GM23248 (cell line): ENCODE measurements around the gene CENATAC. TPM values are rescaled to one million over a fixed set of nuclear protein-coding genes. Genes with fewer than 3 reads are reported as not detected.

ENCODE experiments used
- DNase-seq: peaks from one replicate; pipeline ENCODE4 v3.0.0-alpha.2; 2015
- H2AFZ ChIP-seq: fragments of 200-600 bp; sonication (generic); 2 replicates; pipeline ENCODE4 v1.6.1; 2016; ENCODE audit warnings: antibody characterized with exemption
- H3F3A ChIP-seq: fragments of 200-600 bp; sonication (generic); 2 replicates; pipeline ENCODE4 v1.6.1; 2016; ENCODE audit warnings: mild to moderate bottlenecking, antibody characterized with exemption, mixed run types; ENCODE audit not compliant: insufficient read depth
- H3K27ac ChIP-seq: fragments of 200-600 bp; sonication (generic); 2 replicates; pipeline ENCODE4 v1.5.1; 2016; ENCODE audit warnings: mild to moderate bottlenecking
- H3K27me3 ChIP-seq: fragments of 200-600 bp; sonication (generic); replicated peaks from 2 replicates; pipeline ENCODE4 v1.6.1; 2016; ENCODE audit warnings: mild to moderate bottlenecking; ENCODE audit not compliant: insufficient read depth
- H3K36me3 ChIP-seq: fragments of 200-600 bp; sonication (generic); 2 replicates; pipeline ENCODE4 v1.6.1; 2016; ENCODE audit warnings: low read depth, mild to moderate bottlenecking
- H3K4me1 ChIP-seq: fragments of 200-600 bp; sonication (generic); 2 replicates; pipeline ENCODE4 v1.6.1; 2016; ENCODE audit warnings: mild to moderate bottlenecking; ENCODE audit not compliant: insufficient read depth
- H3K4me2 ChIP-seq: fragments of 200-600 bp; sonication (generic); one replicate; pipeline ENCODE4 v1.6.1; 2016; ENCODE audit warnings: mild to moderate bottlenecking; ENCODE audit not compliant: unreplicated experiment
- H3K4me3 ChIP-seq: fragments of 200-600 bp; sonication (generic); 2 replicates; pipeline ENCODE4 v1.5.1; 2016; ENCODE audit warnings: mild to moderate bottlenecking
- H3K79me2 ChIP-seq: fragments of 200-600 bp; sonication (generic); 2 replicates; pipeline ENCODE4 v1.6.1; 2016; ENCODE audit warnings: mild to moderate bottlenecking; ENCODE audit not compliant: insufficient read depth
- H3K9ac ChIP-seq: fragments of 200-600 bp; sonication (generic); 2 replicates; pipeline ENCODE4 v1.6.1; 2016; ENCODE audit warnings: mild to moderate bottlenecking
- H3K9me2 ChIP-seq: fragments of 200-600 bp; sonication (generic); 2 replicates; pipeline ENCODE4 v1.6.1; 2016; ENCODE audit warnings: mixed run types, mild to moderate bottlenecking, moderate library complexity; ENCODE audit not compliant: insufficient read depth
- H3K9me3 ChIP-seq: fragments of 200-600 bp; sonication (generic); one replicate; pipeline ENCODE4 v1.6.1; 2017; ENCODE audit warnings: low read depth
- H4K20me1 ChIP-seq: fragments of 200-600 bp; sonication (generic); 2 replicates; pipeline ENCODE4 v1.6.0; 2016; ENCODE audit not compliant: insufficient read depth
- EZH2 ChIP-seq: fragments of 200-600 bp; sonication (generic); IDR thresholded peaks from 2 replicates; pipeline ENCODE4 v1.6.1; 2018; ENCODE audit warnings: antibody characterized with exemption, mild to moderate bottlenecking; ENCODE audit not compliant: insufficient read depth, poor library complexity, severe bottlenecking
- EZH2phosphoT487 ChIP-seq: fragments of 200-600 bp; sonication (generic); IDR thresholded peaks from 2 replicates; pipeline ENCODE4 v1.6.1; 2018; ENCODE audit warnings: antibody characterized with exemption, moderate library complexity, mild to moderate bottlenecking, low read depth; ENCODE audit not compliant: insufficient read depth
- WGBS, 2 experiments: methylation state at CpG; one replicate each; pipeline ENCODE4 v1.1.6; 2015 to 2017; ENCODE audit warnings: low lambda C conversion rate in 2 of 2, low coverage in 1 of 2; ENCODE audit errors: missing lambda C conversion rate in 2 of 2; 5-methylcytosine and 5-hydroxymethylcytosine counted together
- in situ Hi-C: fragments of 300-500 bp; cut with MboI; formaldehyde crosslinking; loops from 2 replicates; pipeline ENCODE4 v1.15.0; 2020
- polyA plus RNA-seq: library from polyadenylated mRNA; unstranded; fragments of >200 nt; fragmentation: Nextera tagmentation; extraction: Ambion mirVana; gene quantifications from 2 replicates; pipeline ENCODE4 v1.2.1, GENCODE V29; 2016
- total RNA-seq: library from RNA; depleted of rRNA; stranded (reverse); fragments of >200 nt; shearing (Covaris generic); gene quantifications from 2 replicates; pipeline ENCODE4 v1.2.3, GENCODE V29; 2014

CENATAC gene
- total and polyA plus RNA-seq, 2 experiments from 2014 or later: 13.1 to 15.3 TPM

DNA sequence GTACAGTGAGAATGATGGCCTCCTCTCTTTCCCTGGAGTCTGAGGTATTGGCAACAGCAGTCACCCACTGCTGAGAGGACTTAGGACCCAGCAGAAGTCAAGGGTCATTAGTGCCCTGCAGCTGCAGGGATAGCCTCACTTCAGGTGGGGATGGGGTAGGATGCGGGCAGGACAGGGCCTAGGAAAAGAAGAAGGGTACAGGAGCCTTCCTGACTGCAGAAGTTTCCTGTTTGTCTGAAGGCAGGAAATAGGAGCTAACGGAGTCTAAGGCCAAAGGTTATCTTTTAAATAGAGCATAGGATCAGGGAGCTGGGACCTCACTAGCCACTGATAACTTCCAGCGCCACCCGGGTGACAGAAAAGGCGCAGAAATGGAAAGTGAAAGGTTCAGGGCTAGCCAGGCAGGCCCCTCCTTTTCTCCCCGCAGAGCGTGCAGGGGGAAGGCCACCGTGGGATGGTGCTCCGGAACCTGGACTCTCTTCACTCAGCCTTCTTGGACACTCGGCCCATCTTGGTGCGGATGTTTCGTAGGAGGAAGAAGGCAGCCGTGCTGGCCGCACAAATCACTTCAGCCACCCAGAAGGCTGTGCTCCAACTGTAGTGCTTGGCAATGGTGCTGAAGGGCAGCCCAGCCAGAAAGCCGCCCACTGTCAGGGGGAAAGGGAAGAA is 26.6 kb downstream of the CENATAC start:
- Histone ChIP-seq H3K4me1 (peaks cover 12% of the 10 kb centered on the region; the same call in 1 of the 2 replicates), H3K9me2 (no peaks in the 10 kb centered on the region), H3K27ac (no peak overlapping the region), H3K4me2 (no peak overlapping the region), H3K36me3 (peaks cover 15% of the 10 kb centered on the region), H3K79me2 (peaks cover 40% of the 10 kb centered on the region), H4K20me1 (no peaks in the 10 kb centered on the region), H3F3A (peaks cover 4% of the 10 kb centered on the region; the same call in 1 of the 2 replicates), H3K4me3 (no peak overlapping the region), H3K27me3 (no peaks in the 10 kb centered on the region), H3K9me3 (no peaks in the 10 kb centered on the region), H3K9ac (no peak overlapping the region), H2AFZ (no peak overlapping the region)
- 74 to 76% methylated on average over 14 to 15 of the region's 15 CpGs for WGBS, 2 experiments
- in situ Hi-C loops: no loop called here
- DNase-seq: no peak
- TF ChIP-seq EZH2phosphoT487 (no peak), EZH2 (no peak)

DNA sequence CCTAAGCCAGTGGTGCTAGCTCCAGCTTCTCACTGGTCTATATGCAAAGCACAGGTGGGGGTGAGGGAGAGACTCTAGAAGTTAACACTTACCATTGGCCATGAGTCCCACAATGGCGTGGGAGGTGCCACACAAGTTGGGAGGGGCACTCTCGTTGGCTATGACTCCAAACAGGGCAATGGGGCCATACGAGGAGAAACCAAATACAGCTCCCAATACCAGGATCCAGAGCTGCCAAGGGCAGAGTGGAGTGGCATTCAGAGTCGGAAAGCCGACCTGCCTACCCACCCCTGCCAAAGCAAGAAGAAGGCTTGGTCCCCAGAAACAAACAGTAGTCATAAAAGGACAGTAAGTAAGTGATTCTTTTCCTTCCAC is 27.1 kb downstream of the CENATAC start:
- Histone ChIP-seq H4K20me1 (no peaks in the 10 kb centered on the region), H3K9me3 (no peaks in the 10 kb centered on the region), H3K4me2 (no peak overlapping the region), H3K4me1 (peaks cover 7% of the 10 kb centered on the region; the same call in 1 of the 2 replicates), H3K27ac (no peak overlapping the region), H3K4me3 (no peak overlapping the region), H2AFZ (no peak overlapping the region), H3K36me3 (peaks cover 15% of the 10 kb centered on the region), H3K79me2 (peaks cover 34% of the 10 kb centered on the region), H3K9ac (no peak overlapping the region), H3K27me3 (no peaks in the 10 kb centered on the region), H3F3A (peaks cover 4% of the 10 kb centered on the region; the same call in 1 of the 2 replicates), H3K9me2 (no peaks in the 10 kb centered on the region)
- no peak for DNase-seq
- in situ Hi-C loops: no loop called here
- WGBS, 2 experiments: 67 to 73% methylated on average over 5 of the region's 5 CpGs
- TF ChIP-seq EZH2 (no peak), EZH2phosphoT487 (no peak)

- 86 to 88% methylated on average over 5 of the region's 5 CpGs for WGBS, 2 experiments
Observed at GRCh38 chr11:119025541-119025940, 27.6 kb downstream of the CENATAC start.

DNA sequence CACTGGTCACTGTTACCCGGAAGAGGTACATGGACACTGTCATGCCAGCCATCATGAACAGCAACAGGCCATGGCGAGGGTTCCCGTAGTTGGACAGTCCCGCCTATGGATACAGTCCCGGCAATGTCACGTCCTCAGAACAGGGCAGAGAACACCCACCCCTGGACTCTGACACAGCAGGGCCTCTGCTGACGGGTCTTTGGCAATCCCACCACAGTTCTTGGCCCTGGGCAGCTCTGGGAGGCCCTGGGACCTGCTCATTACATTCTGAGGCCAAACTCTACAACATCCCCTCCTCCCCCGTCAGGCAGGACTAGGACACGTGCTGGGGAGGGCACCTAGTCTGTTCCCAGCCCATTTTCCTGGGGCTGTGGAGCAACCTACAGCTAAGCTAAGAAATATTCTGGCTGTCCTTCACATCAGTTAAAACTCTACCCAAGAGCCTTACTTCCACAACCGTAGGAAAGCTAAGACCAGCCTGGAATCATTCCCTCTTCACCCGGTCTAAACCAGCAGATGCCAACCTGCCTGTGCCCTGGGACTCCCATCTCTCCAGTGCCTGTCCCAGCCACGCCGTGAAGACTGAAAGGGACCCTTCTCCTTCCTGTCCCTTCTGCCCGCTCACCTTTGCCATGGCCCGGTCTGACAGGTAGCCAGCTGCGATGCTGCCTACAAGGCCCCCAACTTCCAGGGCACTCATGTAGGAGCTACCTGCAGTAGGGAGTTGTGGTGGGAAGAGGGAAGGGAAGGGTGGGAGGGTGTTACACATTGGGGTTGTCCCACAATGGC is 28.2 kb downstream of the CENATAC start:
- 89 to 90% methylated on average over 16 of the region's 16 CpGs for WGBS, 2 experiments
- no peak overlapping the region for H3K9ac ChIP-seq
- H3K4me2 ChIP-seq: no peak overlapping the region
- H3K36me3 ChIP-seq: peaks cover 12% of the 10 kb centered on the region
- no peaks in the 10 kb centered on the region for H4K20me1 ChIP-seq
- no peaks in the 10 kb centered on the region for H3K9me3 ChIP-seq
- H3K9me2 ChIP-seq: no peaks in the 10 kb centered on the region
- H3K4me3 ChIP-seq: no peak overlapping the region
- peaks cover 4% of the 10 kb centered on the region; the same call in 1 of the 2 replicates for H3F3A ChIP-seq
- H3K27me3 ChIP-seq: no peaks in the 10 kb centered on the region
- no peak overlapping the region for H2AFZ ChIP-seq
- H3K4me1 ChIP-seq: peaks cover 5% of the 10 kb centered on the region; the same call in 1 of the 2 replicates
- in situ Hi-C loops: no loop called here
- no peak overlapping the region for H3K27ac ChIP-seq
- no peak for DNase-seq
- peaks cover 24% of the 10 kb centered on the region for H3K79me2 ChIP-seq
- no peak for TF ChIP-seq EZH2phosphoT487
- no peak for TF ChIP-seq EZH2

More at GRCh38 chr11:119025541-119025940, 27.6 kb downstream of the CENATAC start:
- no peak overlapping the region for H3K4me2 ChIP-seq
- peaks cover 15% of the 10 kb centered on the region for H3K36me3 ChIP-seq
- 0 out of 2 replicates have a peak, but pooled peaks cover 4% of the 10 kb centered on the region for H3K4me1 ChIP-seq
- no peaks in the 10 kb centered on the region for H3K27me3 ChIP-seq
- H3K9me2 ChIP-seq: no peaks in the 10 kb centered on the region
- no peaks in the 10 kb centered on the region for H3K9me3 ChIP-seq
- H3K79me2 ChIP-seq: peaks cover 30% of the 10 kb centered on the region
- no peak overlapping the region for H3K4me3 ChIP-seq
- H3K27ac ChIP-seq: no peak overlapping the region
- DNase-seq: no peak
- TF ChIP-seq EZH2phosphoT487: no peak
- TF ChIP-seq EZH2: no peak
- H3F3A ChIP-seq: peaks cover 4% of the 10 kb centered on the region; the same call in 1 of the 2 replicates
- no peaks in the 10 kb centered on the region for H4K20me1 ChIP-seq
- no peak overlapping the region for H3K9ac ChIP-seq
- in situ Hi-C loops: no loop called here
- H2AFZ ChIP-seq: no peak overlapping the region
